Left hindlimb (tissue), 1 donor: ENCODE measurements around the gene KICS2.
"Not testable (repeated sequence)": the region's sequence is repeated elsewhere in the genome, so short reads cannot be mapped to it uniquely, and the experiment has no call there.

Source experiments
- DNase-seq: peaks from one replicate; pipeline ENCODE4 v3.0.0-alpha.2; 2018

The KICS2 gene

DNA sequence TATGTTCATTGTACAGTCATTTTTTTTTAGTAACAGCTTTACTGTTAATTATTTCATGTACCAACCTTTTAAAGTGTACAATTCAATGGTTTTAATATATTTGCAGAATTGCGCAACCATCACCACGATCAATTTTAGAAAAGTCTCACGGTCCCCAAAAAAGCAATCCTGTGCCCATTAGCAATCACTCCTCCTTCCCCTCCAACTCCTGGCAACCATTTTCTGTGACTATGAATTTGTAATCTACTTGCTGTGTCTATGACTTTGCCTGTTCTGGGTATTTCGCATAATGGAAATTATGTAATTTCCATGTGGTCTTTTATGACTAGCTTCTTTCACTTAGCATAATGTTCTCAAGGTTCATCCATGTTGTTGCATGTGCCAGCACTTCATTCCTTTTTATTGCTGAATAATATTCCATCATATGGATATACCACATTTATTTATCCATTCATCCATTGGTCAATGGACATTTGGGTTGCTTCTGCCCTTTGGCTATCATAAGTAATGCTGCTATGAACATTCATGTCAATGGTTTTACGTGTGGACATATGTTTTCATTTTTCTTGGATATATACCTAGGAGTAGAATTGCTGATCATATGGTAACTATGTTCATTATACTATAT, 9.9 kb downstream of the KICS2 start:
- no peak for DNase-seq

- DNase-seq: no peak
Measured at GRCh38 chr12:64207453-64207852, 14.6 kb downstream of the KICS2 start.

GRCh38 chr12:64205542-64205941, 16.6 kb downstream of the KICS2 start:
- no peak for DNase-seq

GRCh38 chr12:64203775-64204174, 18.3 kb downstream of the KICS2 start:
- no peak for DNase-seq

- DNase-seq: no peak
Measured at GRCh38 chr12:64203036-64203435, 19.1 kb downstream of the KICS2 start.

DNA sequence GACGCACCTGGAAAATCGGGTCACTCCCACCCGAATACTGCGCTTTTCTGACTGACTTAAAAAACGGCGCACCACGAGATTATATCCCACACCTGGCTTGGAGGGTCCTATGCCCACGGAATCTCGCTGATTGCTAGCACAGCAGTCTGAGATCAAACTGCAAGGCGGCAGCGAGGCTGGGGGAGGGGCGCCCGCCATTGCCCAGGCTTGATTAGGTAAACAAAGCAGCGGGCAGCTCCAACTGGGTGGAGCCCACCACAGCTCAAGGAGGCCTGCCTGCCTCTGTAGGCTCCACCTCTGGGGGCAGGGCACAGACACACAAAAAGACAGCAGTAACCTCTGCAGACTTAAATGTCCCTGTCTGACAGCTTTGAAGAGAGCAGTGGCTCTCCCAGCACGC, 26.3 kb downstream of the KICS2 start:
- not testable (repeated sequence) for DNase-seq

DNA sequence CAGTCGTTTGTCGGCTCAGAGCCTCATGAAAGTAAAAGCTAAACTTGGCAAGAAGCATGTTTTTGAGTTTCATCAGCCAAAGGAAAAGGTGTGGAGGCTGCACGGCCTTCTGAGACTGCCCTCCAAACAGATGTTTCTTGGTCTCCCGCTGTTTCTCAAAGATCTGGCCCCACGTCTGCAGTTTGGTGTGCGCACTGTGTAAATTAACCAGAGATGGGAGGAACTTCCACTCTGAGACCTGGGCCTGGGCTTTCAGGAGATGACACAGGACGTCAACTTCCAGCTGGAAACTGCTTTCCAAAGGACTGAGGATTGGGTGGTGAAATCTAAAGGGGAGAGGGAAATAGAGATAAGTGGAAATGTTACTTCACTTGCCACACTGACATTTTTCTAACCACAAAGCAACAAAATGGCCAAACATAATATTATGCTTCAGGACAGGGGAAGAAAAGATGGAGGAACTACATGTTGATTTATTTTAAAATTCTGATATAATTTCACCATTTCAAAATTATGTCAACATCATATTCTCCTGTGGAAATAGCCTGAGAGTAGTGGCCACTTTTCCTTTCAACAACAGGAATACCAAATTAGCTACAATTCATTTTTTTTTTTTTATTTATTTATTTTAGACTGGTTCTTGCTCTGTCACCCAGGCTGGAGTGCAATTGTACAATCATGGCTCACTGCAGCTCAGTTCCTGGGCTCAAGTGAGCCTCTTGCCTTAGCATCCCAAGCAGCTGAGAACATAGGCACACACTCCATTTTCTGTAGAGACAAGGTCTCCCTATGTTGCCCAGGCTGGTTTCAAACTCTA, 27.6 kb downstream of the KICS2 start:
- no peak for DNase-seq

- DNase-seq: no peak
Measured at GRCh38 chr12:64193931-64194330, 28.2 kb downstream of the KICS2 start.

GRCh38 chr12:64192644-64193444, 29.3 kb downstream of the KICS2 start:
- DNase-seq: no peak

DNA sequence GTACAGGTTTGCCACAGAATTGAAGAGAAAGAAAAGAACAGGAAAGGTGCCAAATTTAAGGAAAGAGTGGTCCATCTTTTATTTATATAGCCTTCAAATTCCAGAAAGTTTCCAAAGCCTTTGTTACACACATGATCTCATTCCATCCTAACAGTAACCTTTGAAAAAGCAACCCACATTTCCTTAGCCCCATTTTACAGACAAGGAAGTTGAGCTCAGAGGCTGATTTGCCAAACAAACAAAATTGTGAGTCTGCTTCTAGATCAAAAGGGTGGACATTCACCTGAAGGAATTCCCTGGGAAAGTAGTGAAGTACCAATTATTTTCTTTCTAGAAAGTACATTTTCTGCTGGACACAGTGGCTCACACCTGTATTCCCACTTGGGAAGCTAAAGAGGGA, 32.0 kb downstream of the KICS2 start:
- DNase-seq: no peak

- no peak for DNase-seq
Measured at GRCh38 chr12:64189530-64189929, 32.6 kb downstream of the KICS2 start.

GRCh38 chr12:64187794-64188193, 34.3 kb downstream of the KICS2 start:
- DNase-seq: no peak

DNA sequence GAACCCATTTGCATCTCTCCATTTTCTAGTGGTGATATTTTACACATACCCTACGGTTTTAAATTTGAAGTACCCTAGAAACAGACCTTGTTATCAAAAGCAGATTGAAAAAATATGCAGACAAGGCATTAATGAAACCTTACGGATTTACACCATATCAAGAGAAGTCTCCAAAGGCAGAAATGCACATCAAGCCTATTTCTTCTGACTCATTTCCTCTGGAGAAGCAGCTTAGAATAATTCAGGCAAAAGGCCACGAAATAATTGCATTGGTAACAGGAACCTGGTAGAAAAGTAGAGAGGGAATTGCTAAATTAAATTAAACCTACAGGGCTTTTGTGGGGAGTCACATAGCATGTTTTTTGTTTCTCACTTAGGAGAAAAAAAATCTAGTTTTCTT, 34.7 kb downstream of the KICS2 start:
- DNase-seq: no peak

DNA sequence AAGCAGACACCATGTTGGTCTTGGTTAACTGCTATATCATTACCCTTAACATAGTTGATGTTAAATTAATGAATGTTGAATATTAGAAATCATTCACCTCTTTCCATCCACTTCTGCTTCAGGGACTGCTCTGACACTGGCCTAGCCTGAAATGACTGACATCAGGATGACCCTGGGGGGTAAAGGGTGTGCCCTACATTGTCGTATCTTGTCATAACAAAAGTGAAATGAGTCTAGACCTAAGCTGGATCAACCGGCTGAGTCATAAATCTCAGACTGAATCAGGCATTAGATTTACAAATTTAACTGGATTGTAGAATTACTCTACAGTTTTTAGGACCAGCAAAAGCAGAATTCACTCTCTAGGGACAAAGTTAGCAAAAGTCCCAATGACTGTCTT, 35.3 kb downstream of the KICS2 start:
- no peak for DNase-seq

DNA sequence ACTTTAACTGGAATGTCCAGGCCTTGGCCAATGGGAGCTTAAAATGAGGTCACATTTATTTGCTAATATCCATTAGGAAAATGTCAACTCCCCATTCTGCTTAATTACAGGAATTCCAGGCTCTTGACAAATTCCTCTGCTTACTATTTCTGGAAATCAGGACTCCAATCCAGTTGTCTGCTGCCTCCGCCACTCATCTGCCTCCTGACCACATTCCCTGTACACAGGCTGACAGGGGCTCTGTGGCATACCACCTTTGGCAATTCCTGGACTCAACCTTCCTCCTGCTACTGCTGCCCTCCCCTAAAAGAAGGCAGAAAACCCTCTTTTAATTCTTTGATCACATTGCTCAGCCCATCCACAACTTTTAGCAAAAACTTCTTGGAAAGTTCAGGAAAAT, 37.9 kb downstream of the KICS2 start:
- no peak for DNase-seq

GRCh38 chr12:64181430-64182291, 40.4 kb downstream of the KICS2 start:
- peak; percentile 52 for DNase-seq

- DNase-seq: no peak
Measured at GRCh38 chr12:64180951-64181350, 41.1 kb downstream of the KICS2 start.

DNA sequence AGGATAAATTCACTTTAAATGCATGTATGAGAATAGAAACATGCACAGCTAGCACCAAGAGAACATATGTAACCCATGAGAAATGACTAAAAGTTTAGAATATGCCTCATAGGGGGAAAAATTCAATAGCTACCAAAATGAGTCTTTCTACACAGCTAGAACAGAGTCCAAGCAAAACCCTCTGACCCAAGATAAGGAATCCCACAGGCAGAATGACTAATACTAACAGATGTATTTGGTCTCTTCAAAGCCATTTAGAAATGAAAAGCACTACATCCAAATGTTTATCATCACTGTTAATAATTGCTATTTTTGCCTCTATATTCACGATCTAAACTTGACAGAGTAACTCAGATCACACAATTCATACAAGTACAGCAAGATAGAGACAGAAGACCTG, 44.0 kb downstream of the KICS2 start:
- no peak for DNase-seq

DNA sequence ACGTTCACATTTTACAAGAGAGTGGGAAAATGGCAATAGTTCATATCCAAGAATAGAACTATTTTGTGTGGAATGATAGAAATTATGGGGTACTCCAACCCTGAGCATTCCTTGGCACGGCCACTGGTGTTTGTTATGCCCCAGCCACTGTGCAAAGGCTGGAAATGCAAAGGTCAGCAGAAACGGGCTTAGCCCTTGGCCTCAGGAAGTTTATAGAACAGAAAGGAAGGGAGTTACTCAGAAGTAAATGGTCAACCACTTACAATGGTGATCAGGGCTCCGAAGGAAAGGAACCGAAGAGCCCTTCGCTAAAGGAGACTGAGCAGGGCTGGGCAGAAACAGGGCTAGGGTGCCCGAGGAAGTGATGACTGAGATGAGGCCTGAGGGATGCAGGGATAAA, 45.1 kb downstream of the KICS2 start:
- DNase-seq: no peak

- DNase-seq: no peak
Measured at GRCh38 chr12:64175254-64175945, 46.7 kb downstream of the KICS2 start.

DNA sequence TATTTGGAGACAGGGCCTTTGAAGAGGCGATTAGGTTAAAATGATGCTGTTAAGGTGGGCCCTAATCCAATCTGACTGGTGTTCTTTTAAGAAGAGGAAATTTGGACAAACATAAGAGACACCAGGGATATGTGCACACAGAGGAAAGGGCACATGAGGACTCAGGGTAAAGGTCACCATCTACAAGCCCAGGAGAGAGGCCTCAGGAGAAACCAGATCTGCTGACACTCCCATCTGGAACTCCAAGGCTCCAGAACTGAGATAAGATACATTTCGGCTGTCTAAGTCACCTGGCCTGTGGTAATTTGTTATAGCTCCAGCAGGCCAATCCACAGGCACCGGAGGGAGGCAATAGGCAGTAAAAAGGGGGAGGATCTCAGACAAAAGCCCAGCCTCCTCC, 48.6 kb downstream of the KICS2 start:
- DNase-seq: no peak
